Osteocyte (in vitro differentiated cells): ENCODE measurements around the gene OPALIN. TPM values are rescaled to one million over a fixed set of nuclear protein-coding genes. Genes with fewer than 3 reads are reported as not detected.
A peak's percentile ranks its signal among the peaks of the same experiment; 100 is the strongest.

Experiments used
- DNase-seq: peaks from one replicate; pipeline ENCODE4 v3.0.0; 2021; ENCODE audit warnings: mixed read lengths; ENCODE audit not compliant: unreplicated experiment; ENCODE audit errors: extremely low spot score
- H3K27ac Mint-ChIP-seq: one replicate; pipeline ENCODE4 v1.8.0; 2021; ENCODE audit warnings: mild to moderate bottlenecking, mixed read lengths; ENCODE audit not compliant: unreplicated experiment
- H3K27me3 Mint-ChIP-seq: one replicate; pipeline ENCODE4 v1.8.0; 2021; ENCODE audit warnings: mixed read lengths; ENCODE audit not compliant: unreplicated experiment
- H3K36me3 Mint-ChIP-seq: one replicate; pipeline ENCODE4 v1.8.0; 2021; ENCODE audit warnings: mixed read lengths; ENCODE audit not compliant: unreplicated experiment
- H3K4me1 Mint-ChIP-seq: one replicate; pipeline ENCODE4 v1.8.0; 2021; ENCODE audit warnings: mixed read lengths; ENCODE audit not compliant: unreplicated experiment
- H3K4me3 Mint-ChIP-seq: one replicate; pipeline ENCODE4 v1.8.0; 2021; ENCODE audit warnings: mild to moderate bottlenecking, moderate library complexity, mixed read lengths; ENCODE audit not compliant: unreplicated experiment
- H3K9me3 Mint-ChIP-seq: one replicate; pipeline ENCODE4 v1.8.0; 2021; ENCODE audit warnings: mixed read lengths; ENCODE audit not compliant: unreplicated experiment
- CTCF ChIP-seq: fragments of 200-600 bp; sonication (generic); IDR thresholded peaks from 2 replicates; pipeline ENCODE4 v1.5.0; 2021; ENCODE audit warnings: antibody characterized with exemption, mild to moderate bottlenecking, moderate library complexity
- total RNA-seq: library from RNA; stranded (reverse); gene quantifications from 2 replicates; pipeline ENCODE4 v1.2.1, GENCODE V29; 2021

The OPALIN gene
- total RNA-seq, 1 donor from 2014 or later: not detected

- Mint-ChIP-seq H3K27ac (no peak overlapping the region), H3K9me3 (no peaks in the 10 kb centered on the region), H3K4me1 (peaks cover under 1% of the 10 kb centered on the region), H3K36me3 (no peaks in the 10 kb centered on the region), H3K27me3 (peaks cover 22% of the 10 kb centered on the region), H3K4me3 (no peak overlapping the region)
- TF ChIP-seq CTCF: no peak
- DNase-seq: no peak
Observed at GRCh38 chr10:96360766-96361165, 2.0 kb upstream of the OPALIN start.

GRCh38 chr10:96360331-96360730 lies 1.5 kb upstream of the OPALIN start:
- H3K9me3 Mint-ChIP-seq: no peaks in the 10 kb centered on the region
- H3K36me3 Mint-ChIP-seq: no peaks in the 10 kb centered on the region
- no peak overlapping the region for H3K27ac Mint-ChIP-seq
- H3K4me1 Mint-ChIP-seq: no peaks in the 10 kb centered on the region
- no peak for TF ChIP-seq CTCF
- no peak for DNase-seq
- no peak overlapping the region for H3K4me3 Mint-ChIP-seq
- H3K27me3 Mint-ChIP-seq: peaks cover 22% of the 10 kb centered on the region

GRCh38 chr10:96359616-96360015 lies 814 bp upstream of the OPALIN start:
- H3K27me3 Mint-ChIP-seq: peaks cover 26% of the 10 kb centered on the region
- TF ChIP-seq CTCF: no peak
- no peak for DNase-seq
- no peak overlapping the region for H3K27ac Mint-ChIP-seq
- no peaks in the 10 kb centered on the region for H3K36me3 Mint-ChIP-seq
- no peaks in the 10 kb centered on the region for H3K9me3 Mint-ChIP-seq
- no peaks in the 10 kb centered on the region for H3K4me1 Mint-ChIP-seq
- no peak overlapping the region for H3K4me3 Mint-ChIP-seq

- no peaks in the 10 kb centered on the region for H3K9me3 Mint-ChIP-seq
- H3K36me3 Mint-ChIP-seq: no peaks in the 10 kb centered on the region
- peaks cover 28% of the 10 kb centered on the region for H3K27me3 Mint-ChIP-seq
Observed at GRCh38 chr10:96357038-96357620, 1.7 kb downstream of the OPALIN start.

GRCh38 chr10:96352582-96352981 lies 6.2 kb downstream of the OPALIN start:
- Mint-ChIP-seq H3K9me3 (no peaks in the 10 kb centered on the region), H3K4me3 (no peak overlapping the region), H3K27ac (no peak overlapping the region), H3K36me3 (no peaks in the 10 kb centered on the region), H3K27me3 (peaks cover 37% of the 10 kb centered on the region), H3K4me1 (no peaks in the 10 kb centered on the region)
- peak; percentile 46 for DNase-seq
- no peak for TF ChIP-seq CTCF

More at GRCh38 chr10:96357038-96357620, 1.7 kb downstream of the OPALIN start:
- no peak for TF ChIP-seq CTCF
- Mint-ChIP-seq H3K27ac (no peak overlapping the region), H3K4me3 (no peak overlapping the region), H3K4me1 (no peaks in the 10 kb centered on the region)
- peak; percentile 10 for DNase-seq
